Lower leg skin (tissue), 4 donors: Measurements from ENCODE around the gene FCHO1. TPM values are rescaled to one million over a fixed set of nuclear protein-coding genes. Genes with fewer than 3 reads are reported as not detected.
"Not testable (repeated sequence)": the region's sequence is repeated elsewhere in the genome, so short reads cannot be mapped to it uniquely, and the experiment has no call there.

Source experiments
- DNase-seq, 2 donors: peaks; one replicate each; pipeline ENCODE4 v3.0.0-alpha.2; 2019; ENCODE audit warnings: low spot score in 2 of 2
- H3K4me3 ChIP-seq: fragments of 200-600 bp; sonication (generic); 2 replicates; pipeline ENCODE4 v1.5.1; 2017; ENCODE audit warnings: mild to moderate bottlenecking, low read depth; ENCODE audit not compliant: poor library complexity, severe bottlenecking
- POLR2A ChIP-seq, 2 donors: fragments of 450-650 bp; IDR thresholded peaks; one replicate each; pipeline ENCODE4 v1.6.1; 2016 to 2017; ENCODE audit warnings: antibody characterized with exemption in 2 of 2, mild to moderate bottlenecking in 1 of 2, moderate library complexity in 1 of 2
- WGBS, 2 donors: methylation state at CpG; one replicate each; pipeline ENCODE4 v1.1.5; 2018; 5-methylcytosine and 5-hydroxymethylcytosine counted together
- intact Hi-C: fragments of 100-400 bp; cut with DNase I; formaldehyde crosslinking; loops from one replicate; pipeline ENCODE4 v1.15.0; 2023; ENCODE audit warnings: low total_unique reads
- total RNA-seq, 4 donors: library from RNA; depleted of rRNA; stranded (reverse); fragments of >200 nt; gene quantifications; one replicate each; pipeline ENCODE4 v1.1.0, GENCODE V29; 2016
- TF ChIP-seq, protein P1 (sequence below), 3 donors: fragments of 450-650 bp; IDR thresholded peaks; one replicate each; pipeline ENCODE4 v1.5.1; 2016; ENCODE audit warnings: antibody characterized with exemption in 3 of 3, mild to moderate bottlenecking in 3 of 3, moderate library complexity in 2 of 3

FCHO1 gene
- total RNA-seq, 4 donors from 2014 or later: 38.7 to 78.4 (median 56.3) TPM

DNA sequence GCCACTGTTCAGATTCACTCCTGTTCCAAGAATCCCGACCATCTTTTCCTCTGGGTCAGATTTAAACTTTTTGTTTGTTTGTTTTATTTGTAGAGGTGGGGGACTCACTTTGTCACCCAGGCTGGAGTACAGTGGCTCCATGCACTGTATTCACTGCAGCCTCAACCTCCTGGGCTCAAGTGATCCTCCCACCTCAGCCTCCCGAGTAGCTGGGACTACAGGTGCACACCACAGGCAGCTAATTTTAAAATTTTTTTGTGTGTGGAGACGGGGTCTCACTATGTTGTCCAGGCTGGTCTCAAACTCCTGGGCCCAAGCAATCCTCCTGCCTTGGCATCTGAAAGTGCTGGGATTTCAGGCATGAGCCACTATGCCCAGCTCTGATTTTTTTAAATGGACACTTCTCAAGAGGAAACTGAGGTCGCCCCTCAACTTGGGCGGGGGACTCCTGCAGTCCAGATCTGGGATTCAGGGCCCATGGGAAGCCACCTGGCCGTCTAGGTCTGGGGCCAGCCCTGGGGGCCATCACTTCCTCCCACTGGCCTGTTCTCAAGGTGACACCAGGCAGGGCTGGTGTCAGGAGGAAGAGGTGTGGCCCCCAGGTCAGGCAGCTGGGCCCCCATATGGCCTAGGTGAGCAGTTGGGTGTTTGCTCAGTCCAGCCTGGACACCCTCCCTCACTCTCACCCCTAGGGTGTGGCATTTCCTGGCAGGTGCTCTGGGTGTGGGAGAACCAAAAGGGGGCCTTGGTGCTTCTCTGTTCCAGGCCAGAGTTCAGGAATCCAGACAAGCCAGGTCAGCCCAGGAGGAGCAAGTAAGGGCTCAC lies 44.9 kb downstream of the FCHO1 start:
- intact Hi-C loops: no loop called here
- 68 to 73% methylated on average over 6 of the region's 6 CpGs for WGBS, 2 donors
- no peak overlapping the region for H3K4me3 ChIP-seq
- TF ChIP-seq, protein P1, sequence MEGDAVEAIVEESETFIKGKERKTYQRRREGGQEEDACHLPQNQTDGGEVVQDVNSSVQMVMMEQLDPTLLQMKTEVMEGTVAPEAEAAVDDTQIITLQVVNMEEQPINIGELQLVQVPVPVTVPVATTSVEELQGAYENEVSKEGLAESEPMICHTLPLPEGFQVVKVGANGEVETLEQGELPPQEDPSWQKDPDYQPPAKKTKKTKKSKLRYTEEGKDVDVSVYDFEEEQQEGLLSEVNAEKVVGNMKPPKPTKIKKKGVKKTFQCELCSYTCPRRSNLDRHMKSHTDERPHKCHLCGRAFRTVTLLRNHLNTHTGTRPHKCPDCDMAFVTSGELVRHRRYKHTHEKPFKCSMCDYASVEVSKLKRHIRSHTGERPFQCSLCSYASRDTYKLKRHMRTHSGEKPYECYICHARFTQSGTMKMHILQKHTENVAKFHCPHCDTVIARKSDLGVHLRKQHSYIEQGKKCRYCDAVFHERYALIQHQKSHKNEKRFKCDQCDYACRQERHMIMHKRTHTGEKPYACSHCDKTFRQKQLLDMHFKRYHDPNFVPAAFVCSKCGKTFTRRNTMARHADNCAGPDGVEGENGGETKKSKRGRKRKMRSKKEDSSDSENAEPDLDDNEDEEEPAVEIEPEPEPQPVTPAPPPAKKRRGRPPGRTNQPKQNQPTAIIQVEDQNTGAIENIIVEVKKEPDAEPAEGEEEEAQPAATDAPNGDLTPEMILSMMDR (IDR thresholded peaks at IDR 0.05): no peak
- TF ChIP-seq POLR2A (IDR thresholded peaks at IDR 0.05): no peak
- no peak for DNase-seq

DNA sequence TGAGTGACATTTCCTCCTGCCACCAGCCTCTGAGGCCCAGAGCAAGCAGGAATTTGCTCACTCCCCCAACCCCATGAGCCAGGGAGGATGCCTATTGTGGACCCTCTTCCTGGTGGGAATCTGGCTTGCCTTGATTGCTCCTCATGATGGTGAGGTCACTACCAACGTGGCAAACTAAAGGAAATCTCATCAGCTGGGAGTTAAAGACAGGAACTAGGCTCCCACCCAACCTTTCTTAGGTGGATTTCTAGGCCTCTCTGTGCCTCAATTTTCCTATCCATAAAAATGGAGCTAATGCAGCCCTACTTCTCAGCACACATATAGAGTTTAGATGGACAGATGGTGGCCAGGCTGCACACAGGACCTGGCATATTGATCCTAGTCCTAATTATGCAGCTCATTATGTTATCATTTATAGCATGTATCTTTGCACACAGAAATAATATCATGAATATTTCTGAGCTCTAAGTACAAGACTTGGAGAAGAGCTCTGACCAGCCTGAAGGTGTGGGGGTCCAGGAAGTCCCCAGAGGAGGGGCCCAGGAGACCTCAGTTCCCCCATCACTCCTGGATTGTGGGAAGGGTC lies 45.7 kb downstream of the FCHO1 start:
- no peak overlapping the region for H3K4me3 ChIP-seq
- DNase-seq: no peak
- 47 to 57% methylated on average over 1 of the region's 1 CpG for WGBS, 2 donors
- TF ChIP-seq POLR2A (IDR thresholded peaks at IDR 0.05): no peak
- TF ChIP-seq, protein P1 (IDR thresholded peaks at IDR 0.05): no peak
- intact Hi-C loops: no loop called here

DNA sequence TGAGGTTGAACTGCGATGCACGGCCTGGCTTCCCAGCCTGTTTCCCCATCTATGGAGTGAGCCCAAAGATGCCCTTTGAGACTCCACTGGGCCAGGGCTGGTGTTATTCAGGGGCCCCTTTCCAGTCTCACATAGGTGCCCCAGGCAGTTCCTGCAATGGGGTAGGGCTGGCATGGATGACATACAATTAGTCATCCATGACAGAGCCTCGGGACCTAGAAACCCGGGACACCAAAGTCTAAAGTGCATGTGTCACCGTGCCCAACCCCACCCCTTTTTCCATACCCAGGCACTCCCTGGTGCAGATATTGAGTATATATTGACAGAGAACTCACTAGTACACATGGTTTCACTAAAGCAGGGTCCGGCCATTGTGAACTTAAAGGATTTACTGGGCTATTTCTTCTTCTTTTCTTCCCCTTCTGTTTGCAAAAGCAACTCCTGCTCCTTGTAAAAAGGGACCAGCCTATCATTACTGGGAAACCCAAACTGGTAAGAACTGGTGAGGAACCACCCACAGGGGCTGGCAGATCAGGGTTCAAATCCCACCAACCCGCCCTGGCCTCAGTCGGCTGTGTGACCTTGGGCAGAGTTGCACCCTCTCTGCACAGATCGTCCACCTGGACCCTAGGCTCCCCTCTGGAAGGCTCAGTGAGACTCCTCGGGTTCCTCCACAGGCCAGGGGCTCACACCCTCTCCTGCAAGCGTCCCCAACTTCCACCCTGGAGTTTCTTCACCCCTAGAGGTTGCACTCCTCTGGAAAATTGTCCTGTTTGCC lies 46.3 kb downstream of the FCHO1 start:
- no peak overlapping the region for H3K4me3 ChIP-seq
- 51 to 54% methylated on average over 11 of the region's 11 CpGs for WGBS, 2 donors

DNA sequence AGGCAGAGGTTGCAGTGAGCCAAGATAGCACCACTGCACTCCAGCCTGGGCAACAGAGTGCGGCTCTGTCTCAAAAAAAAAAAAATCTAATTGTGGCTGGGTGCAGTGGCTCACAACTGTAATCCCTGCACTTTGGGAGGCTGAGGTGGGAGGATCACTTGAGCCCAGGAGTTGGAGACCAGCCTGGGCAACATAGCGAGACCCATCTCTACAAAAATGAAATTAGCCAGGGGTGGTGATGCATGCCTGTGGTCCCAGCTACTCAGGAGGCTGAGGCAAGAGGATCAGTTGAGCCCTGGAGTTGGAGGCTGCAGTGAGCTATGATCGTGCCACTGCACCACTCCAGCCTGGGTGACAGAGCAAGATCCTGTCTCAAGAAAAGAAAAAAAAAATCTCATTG lies 47.3 kb downstream of the FCHO1 start:
- not testable (repeated sequence) for DNase-seq

More for the DNA sequence above, 46.3 kb downstream of the FCHO1 start:
- intact Hi-C loops: no loop called here
- TF ChIP-seq, protein P1 (IDR thresholded peaks at IDR 0.05): no peak
- TF ChIP-seq POLR2A (IDR thresholded peaks at IDR 0.05): no peak
- no peak for DNase-seq

DNA sequence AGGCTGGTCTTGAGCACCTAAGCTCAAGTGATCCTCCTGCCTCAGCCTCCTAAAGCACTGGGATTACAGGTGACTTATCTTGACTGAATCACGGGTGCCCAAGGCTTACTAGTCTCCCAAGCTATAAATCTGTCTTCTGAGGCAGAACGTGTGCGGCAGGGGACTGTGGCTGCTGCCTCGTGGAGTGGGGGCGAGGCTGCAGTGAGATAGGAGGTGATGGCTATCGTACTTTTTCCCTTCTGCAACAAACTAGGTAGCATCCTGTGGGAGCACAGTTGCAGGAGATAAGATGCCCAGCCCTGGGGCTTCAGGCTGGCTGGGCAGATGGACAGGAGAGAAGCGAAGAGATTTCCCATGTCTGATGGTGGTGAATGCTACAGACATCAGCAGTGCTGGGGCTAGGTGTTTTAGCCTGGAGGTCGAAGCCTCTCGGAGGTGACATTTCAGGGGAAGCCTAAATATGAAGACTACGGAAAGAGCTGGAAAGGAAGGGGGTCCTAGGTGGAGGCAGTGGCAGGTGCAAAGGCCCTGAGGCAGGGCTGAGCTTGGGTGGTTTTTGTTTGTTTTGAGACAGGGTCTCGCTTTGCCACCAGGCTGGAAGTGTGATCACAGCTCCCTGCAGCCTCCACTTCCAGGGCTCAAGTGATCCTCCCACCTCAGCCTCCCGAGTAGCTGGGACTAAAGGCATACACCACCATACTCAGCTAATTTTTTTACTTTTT lies 51.0 kb downstream of the FCHO1 start:
- no peak for DNase-seq
- H3K4me3 ChIP-seq: no peak overlapping the region
- intact Hi-C loops: no loop called here
- TF ChIP-seq, protein P1 (IDR thresholded peaks at IDR 0.05): no peak
- TF ChIP-seq POLR2A (IDR thresholded peaks at IDR 0.05): no peak
- WGBS, 2 donors: 57 to 67% methylated on average over 12 of the region's 12 CpGs

More for the DNA sequence above, 47.3 kb downstream of the FCHO1 start:
- 90 to 95% methylated on average over 3 of the region's 3 CpGs for WGBS, 2 donors
- intact Hi-C loops, H3K4me3 ChIP-seq: not testable (repeated sequence)
